CD4-positive, alpha-beta T cell treated with Interleukin-4 for 4 hours (primary cell): ENCODE results near the gene CENPU.
"Not testable (repeated sequence)": the region's sequence is repeated elsewhere in the genome, so short reads cannot be mapped to it uniquely, and the experiment has no call there.

Experiments
- DNase-seq: peaks from one replicate; pipeline ENCODE4 v3.0.0-alpha.2; 2020

CENPU gene, protein sequence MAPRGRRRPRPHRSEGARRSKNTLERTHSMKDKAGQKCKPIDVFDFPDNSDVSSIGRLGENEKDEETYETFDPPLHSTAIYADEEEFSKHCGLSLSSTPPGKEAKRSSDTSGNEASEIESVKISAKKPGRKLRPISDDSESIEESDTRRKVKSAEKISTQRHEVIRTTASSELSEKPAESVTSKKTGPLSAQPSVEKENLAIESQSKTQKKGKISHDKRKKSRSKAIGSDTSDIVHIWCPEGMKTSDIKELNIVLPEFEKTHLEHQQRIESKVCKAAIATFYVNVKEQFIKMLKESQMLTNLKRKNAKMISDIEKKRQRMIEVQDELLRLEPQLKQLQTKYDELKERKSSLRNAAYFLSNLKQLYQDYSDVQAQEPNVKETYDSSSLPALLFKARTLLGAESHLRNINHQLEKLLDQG

DNA sequence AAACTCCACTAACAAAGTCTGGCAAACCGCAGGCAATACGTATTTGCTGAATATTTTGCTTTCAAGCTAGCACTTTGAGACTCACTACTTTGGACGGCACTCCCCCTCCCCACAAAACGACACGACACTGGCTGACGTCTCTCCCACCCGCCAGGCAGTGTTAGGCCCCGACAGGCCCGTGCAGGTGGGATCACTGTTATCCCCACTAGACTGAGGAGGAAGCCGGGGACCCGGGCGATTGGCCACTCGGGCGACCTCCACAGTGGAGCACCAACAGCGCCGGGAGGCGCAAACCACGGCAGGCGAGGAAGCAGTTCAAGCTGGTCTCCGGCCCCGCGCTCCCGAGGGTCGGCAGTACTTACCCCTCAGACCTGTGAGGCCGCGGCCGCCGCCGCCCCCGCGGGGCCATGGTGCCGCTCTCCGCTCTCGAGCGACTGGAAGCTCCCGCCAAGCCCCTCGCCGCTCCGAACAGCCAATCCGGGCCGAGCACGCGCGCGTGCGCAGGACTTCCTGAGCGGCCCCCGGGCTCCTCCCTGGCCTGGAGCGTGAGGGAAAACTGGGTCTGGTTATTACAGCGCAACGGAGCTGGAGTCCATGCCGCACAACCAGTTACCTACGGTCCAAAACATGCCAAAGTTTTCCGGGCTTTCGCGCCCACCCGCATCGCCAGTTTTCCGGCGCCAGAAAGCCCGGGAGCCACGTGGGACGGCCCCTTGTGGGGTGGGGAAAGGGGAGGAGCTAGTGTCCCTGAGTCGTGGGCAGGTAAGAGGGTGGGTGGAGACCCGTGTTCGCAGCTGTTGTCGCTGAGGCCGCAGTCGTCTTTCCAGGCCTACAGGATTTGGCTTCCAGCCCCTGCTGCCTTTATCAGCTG is at the start of gene CENPU:
Gene CENPU, minus strand, starts transcription at position 443 of the 871 bp plus-strand sequence. Its CDS starts 34 bp downstream, at position 409.
- DNase-seq: peak; percentile 97

DNA sequence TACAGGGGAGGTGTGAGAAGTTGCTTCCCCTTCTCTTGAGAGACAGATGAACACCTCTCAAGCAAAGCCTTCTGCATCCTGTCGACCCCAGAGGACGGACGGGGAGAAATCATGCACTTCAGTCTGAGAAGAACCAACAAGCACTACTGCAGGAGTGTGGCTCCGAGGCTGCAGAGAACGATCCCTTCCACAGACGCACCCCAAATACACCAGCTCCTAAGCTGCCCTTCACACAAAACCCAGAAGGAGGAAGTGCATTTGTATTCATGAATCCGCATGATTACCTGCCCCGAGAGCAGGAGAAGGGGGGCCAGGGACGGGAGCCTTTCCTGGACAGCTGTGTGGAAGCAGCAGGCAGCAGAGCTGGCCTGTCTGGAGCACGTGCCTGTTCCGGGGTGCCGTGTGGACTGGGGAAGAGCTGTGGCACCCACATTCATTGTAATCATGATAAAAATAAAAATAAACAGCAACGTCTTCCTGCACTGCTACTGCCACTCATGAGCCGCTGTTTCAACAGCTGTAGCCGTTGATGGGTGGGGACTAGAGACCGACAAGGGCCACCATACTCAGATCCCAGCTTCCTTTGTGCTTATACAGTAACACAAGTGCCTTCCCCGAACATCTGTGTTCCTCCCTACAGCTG is 49.0 kb upstream of the CENPU start:
- no peak for DNase-seq

GRCh38 chr4:184779160-184779559 is 45.3 kb upstream of the CENPU start:
- not testable (repeated sequence) for DNase-seq

DNA sequence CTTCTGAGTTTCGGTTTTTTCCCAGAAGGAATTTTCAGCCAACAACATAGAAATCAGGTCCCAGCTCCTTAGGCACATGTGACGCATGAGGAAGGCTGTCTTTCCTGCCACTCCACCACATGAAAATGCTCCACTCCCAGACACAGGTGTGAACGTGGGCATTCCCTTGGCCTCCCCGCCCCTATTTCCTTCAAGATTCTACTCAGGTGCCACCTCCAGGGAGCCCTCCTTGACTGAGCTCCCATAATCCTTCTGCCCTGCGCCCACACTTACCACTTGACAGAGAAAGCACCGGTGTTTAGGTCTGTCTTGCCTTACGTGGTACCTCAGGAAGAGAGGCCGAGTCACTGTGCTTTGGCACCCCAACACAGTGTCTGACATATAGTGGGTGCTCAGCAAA is 44.4 kb upstream of the CENPU start:
- no peak for DNase-seq

- DNase-seq: no peak
These were observed 42.9 kb upstream of the CENPU start for GRCh38 chr4:184776821-184777220.

DNA sequence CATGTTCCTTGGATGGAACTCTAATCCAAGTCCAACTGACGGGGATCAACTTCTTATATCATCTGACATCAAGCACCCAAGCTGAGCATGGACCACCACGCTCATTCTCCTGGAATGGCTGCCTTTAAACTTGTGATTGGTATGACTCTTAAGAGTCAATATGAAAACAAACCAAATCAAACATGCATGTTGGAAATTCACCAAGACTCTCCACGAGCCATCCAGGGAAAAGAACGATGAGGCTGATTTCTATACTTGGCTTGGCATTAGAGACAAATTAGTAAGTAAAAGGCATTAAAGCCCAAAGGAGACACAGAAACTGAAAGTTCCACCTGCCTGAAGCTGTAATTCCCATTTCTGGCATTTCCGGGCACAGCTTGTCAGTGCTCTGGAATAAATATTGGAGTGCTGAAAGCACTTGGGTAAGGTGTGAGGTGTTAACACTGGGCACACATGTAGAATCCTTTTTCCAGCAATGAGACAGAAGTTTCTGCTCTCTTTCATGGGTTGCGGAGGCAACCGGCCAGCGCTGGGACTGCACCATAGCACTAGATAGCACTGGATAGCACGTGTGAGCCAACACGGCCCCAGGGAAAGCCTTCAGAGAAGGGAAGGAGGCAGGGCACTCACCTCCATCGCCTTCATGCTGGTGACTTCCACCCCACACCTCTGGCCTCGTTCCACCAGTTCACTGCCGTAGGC is 42.1 kb upstream of the CENPU start:
- DNase-seq: no peak

DNA sequence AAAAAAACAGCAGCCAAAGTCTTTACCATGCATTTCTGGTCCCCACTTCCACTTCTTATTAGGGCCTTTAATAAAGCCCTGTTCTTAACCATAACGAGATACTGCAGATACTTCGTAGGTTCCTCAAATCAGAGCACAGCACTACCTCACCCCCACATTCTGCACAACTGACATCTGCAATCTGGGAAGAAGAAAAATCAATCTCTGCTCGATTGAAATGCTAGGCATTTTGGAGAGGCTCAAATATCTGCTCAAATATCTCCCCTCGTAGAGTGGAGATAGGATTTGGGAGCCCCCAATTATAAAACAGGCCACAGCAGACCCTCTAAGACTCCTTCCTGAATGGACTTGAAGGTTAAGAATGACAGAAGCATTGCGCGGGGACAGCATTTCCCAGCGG is 40.3 kb upstream of the CENPU start:
- DNase-seq: no peak

- no peak for DNase-seq
These were observed 37.5 kb upstream of the CENPU start for GRCh38 chr4:184771416-184771815.

DNA sequence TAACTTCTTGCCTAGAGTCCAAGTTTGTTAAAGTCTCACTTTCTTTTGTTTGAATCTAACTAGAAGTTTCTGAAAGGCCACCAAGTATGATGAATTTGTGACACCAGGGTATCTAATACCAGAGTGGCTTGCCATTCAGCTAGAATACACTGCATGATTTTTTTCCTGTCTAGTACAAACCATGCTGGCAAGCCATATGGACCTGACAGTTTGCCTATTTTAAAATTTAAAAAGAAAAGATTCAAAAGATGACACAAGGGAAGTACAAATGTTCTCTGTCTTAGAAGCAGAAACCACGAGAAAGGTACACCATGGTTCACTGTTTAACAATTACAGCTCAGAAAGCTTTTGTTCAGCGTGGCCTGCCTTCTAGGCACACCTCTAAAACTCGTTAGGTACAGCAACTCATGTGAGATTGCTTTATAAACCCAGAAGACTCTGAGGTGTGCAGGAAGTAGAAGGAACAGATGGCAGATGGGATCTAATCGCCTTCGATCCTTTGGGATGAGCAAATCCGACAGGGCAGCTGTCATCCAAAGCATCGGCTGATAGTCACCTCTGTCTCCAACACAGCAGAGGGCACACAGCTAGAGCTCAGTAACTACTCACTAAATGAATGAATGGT is 35.4 kb upstream of the CENPU start:
- DNase-seq: no peak

GRCh38 chr4:184768296-184768695 is 34.4 kb upstream of the CENPU start:
- no peak for DNase-seq

GRCh38 chr4:184766446-184766845 is 32.5 kb upstream of the CENPU start:
- no peak for DNase-seq

- no peak for DNase-seq
These were observed 31.8 kb upstream of the CENPU start for GRCh38 chr4:184765473-184766340.

- no peak for DNase-seq
These were observed 30.7 kb upstream of the CENPU start for GRCh38 chr4:184764601-184765000.

DNA sequence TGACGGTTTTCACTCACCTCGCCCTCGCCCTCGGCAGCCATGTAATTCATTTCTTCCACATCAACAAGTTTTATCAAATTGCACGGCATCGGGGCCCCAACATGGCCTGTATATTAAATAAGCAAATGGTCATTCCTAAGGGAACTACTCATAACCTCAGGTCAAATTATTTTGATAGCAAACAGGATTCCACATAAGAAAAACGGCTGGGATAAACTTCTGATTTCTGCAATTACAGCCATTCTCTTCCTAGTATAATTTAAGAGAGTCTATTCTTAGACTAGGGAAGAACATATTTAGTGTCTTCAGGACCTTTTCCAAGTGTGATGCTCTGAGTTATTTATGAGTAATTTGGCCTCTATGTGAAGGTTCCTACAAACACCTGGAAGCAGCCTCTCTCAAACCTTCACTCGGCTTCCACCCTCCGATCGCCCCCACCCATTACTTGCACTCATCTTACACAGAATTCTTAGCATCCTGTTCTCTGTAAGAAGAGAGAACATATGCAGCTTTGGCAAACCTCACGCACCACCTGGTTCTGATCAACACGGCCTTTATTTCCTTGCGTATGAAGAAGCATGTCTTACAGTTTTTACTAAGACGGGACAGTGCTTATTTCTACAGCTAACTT is 29.4 kb upstream of the CENPU start:
- no peak for DNase-seq

DNA sequence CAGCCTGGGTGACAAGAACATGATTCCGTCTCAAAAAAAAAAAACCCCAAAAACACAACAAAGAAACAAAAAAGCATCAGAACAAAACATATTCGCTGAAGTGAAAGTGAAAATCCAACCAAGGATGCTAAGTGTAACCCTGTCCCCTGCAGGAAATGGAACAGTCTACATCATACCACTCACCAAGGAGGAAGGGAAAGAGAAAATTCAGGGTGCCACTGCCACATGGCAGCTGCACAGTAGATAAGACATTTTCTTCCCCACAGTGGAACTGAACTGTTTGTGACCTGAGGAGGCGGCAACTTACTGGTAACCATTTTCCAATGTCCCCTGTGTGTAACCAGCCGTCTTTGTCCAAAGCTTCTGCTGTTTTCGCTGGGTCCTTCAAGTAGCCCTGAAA is 28.2 kb upstream of the CENPU start:
- peak; percentile 59 for DNase-seq

GRCh38 chr4:184760681-184761080 is 26.8 kb upstream of the CENPU start:
- DNase-seq: no peak

DNA sequence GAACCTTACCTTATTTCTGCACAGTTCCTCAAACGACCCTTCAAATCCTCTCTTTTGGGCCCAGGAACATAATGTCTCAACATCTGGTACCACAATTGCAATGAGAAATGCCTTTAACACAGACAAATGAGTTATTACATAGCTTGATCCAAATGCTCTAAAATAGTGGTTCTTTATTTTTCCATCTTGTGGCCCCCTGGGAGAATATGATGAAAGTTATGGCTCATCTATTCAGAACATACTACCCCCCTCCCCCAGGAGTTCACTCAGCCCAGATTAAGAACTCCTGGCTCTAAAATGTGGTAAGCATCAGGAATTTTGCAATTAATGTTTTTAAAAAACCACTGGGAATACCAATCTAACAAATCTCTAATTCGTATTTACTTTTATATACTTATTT is 23.9 kb upstream of the CENPU start:
- no peak for DNase-seq

DNA sequence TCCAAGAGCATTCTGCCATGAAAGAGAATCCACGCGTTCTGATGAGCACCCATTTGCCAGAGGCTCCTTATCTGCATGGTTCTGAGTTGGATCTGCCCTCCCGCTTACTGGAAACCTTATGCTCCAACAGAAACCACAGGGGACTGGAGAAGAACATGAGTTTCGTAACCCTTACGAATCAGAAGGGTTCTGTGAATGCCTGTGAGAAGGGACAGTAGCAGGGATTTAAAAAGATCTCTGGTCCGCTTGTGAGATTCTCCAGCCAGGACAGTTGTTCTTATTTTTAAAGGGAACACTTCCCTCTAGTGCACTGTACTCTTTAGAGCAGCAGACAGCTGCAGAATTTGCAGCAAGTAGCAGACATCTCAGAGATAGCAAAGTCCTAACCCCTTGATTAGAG is 22.5 kb upstream of the CENPU start:
- DNase-seq: no peak

DNA sequence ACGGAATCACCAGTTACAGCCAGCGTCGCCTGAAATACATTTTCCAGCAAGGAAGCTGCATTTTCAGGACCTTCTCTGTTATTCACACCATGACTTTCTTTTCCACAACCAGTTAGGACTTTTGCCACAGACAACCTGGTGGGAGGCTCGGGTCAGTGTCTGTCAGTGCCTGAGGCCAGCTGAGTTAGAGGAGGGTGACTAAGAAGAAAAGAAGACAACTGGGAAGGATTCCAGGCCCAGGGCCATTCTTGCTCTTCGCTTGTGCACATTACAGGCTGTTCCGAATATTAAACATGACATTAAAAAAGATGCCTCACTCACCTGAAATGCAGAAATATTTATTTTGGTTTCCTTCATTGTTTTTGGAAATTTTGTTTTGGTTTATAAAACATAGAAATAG is 21.4 kb upstream of the CENPU start:
- no peak for DNase-seq

DNA sequence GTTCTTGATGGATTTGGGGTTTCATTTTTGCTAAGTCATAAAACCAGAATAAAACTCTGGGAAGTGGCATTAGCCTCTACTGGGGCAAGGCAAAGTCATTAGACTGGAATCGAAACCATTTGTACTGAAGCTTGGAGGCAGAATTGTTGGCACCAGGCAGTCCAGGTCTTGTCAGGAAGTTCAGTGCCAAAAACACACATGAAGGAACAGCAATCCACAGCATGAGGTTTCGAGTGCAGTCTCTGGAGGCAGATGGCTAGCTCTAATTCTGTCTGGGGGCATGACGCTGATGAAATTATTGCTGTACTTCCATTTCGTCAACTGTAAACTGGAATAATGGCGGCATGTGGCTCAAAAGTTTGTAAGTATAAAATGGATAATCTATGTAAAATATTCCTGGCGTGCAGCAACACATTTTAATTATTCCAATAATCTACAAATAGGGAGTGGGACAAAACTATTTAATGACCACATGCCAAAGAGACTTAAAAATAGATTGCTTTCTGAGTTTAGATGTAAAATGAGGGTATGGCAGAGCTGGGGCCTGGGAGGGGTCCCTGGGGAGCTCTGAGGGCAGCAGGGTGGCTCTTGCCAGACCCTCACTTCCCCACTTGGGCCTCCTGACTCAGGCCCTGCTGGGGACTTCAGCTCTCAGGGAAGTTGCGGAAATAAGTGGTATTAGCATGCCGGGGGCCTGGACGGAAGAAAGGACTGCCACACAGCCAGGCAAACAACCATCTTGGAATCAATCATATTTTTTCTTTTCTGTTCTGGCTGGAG is 18.8 kb upstream of the CENPU start:
- DNase-seq: no peak
